ENCODE results near the gene NRG2.

Gene NRG2

DNA sequence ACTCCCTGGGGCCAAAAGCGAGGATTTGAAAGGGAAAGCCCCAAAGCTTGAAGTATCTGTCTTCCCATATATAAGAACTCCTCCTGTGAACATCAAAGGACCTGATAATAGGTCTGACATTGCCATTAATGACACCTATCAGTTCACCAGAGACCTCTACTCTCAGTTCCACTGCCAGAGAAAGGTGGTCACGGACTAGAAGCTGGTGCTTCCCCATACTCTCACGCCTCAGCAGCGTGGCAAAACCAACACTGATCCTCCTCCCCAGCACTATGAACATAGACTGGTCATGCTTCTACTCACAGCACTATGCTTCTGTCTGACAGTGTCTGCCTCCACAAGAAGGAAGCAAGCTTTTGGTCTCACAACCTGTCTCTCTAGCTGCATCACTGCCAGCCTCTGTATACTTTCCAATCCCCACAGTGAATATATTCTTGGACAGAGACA, 37.9 kb downstream of the NRG2 start:
- DNase-seq = no peak

DNA sequence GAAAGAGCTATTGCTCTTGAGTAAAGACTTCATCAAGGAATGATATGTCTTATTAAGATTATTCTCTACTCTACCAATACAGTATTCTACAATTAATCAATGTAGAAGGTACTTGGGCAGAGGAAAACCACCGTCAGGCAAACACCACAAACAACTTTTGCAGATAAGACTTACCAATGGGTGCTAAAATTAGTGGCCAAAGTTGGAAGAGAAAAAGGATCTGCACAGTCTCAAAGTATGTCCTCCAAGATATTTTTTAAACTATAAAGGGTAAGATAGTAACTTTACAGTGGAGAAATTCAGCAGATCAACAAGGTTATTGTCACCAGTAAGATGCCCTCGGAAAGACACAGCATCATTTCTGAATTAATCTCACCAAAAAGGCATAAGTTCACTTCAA, 38.9 kb downstream of the NRG2 start:
- DNase-seq = no peak

DNA sequence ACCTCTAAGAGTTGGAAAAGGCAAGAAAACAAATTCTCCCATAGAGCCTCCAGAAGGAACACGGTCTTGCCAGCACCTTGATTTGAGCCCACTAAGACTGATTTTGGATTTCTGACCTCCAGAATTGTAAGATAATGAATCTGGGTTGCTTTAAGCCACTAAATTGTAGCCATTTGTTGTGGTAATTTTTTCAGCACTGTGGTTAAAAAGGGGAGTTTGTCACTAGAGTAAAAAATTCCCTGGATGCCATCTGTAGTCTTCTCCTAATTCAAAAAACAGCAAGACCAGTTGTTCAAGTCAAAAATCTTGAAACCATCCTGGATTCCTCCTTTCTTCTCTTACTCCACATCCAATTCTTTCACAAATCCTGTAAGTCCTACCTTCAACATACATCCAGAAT, 39.6 kb downstream of the NRG2 start:
- no peak for DNase-seq

DNA sequence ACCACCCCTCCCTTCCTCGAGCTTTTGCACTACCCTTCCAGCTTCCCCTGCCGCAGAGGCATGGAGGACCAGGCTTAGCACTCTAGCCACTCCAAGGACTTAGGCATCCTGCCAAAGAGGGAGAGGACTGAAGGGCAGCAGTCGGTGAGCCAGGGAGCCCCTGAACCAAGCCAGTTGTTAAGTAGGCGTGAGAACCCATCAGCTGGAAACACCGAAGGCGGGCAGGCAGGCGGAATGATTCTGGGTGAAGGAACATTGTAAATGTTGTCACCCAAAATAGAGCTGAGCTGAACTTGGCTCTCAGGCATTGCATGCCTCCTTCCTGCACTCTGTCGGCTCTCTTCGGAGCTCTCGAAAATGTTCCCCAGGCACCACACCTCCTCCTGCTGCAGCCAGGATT, 42.8 kb downstream of the NRG2 start:
- no peak for DNase-seq

DNA sequence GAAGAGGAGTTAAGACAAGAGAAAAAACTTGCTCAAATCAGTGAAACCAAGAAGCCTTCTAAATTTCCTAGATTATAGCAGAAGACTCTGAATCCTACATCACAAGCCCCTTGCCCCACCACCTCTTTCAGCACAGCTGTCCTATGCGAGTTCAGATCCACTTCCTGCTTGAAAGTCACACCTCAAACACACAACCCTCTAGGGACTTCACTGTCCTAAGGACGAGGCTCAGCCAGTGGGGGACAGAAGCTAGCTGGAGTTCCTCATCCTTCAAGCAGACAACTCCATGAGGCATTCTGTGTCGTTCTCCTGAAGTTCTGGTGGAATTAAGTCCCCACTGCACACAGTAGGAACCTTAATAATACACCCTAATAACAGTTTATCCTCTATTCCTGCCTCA, 44.3 kb downstream of the NRG2 start:
- no peak for DNase-seq

DNA sequence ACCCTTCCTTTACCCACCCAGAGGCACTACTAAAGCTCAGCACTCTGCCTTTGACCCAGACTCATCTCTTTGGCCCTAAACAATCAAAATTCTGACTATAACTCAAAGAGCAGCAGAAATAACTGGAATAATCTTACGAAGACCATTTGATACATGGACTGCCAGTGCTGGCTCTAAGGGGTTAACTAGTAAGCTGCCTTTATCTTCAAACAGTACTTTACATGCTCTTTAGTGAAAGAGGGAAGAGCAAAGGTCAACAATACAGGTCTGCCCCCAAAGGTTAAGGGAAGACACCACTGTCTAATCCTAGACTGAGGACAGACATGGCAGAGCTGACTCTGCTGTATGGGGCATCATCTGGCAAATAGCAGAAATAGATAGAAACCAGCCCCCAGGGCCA, 45.8 kb downstream of the NRG2 start:
- no peak for DNase-seq

DNA sequence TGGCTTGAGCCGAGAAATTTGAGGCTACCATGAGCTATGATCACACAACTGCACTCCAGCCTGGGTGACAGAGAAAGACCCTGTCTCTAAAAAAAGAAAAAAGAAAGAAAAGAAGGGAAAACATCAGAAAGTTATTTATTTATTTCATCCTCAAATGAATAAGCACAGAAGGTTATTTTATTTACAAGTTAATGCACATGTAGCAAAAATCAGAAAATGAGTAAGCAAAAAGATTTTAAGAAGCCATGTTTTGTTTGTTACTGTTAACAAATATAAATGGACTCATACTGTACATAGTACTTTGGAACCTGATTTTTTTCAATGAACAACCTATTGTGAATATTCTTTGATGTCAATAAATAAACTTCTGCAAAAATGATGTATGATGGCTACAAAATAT, 47.2 kb downstream of the NRG2 start:
- no peak for DNase-seq

DNA sequence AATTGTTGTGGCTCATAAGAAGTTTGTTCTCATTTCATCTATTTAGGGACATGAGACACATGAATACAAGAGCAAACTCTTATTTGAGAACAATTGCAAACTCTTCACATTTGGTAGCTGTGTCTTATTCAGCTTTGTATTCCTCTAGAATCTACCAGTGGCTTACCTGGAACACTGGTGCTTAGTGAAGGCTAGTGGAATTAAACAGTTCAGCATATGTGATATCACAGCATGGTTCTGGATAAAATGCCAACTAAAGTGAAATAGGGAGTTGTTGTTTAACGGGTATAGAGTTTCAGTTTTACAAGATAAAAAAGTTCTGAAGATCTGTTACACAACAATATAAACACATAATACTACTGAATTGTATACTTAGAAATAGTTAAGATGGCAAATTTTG, 48.9 kb downstream of the NRG2 start:
- no peak for DNase-seq

DNA sequence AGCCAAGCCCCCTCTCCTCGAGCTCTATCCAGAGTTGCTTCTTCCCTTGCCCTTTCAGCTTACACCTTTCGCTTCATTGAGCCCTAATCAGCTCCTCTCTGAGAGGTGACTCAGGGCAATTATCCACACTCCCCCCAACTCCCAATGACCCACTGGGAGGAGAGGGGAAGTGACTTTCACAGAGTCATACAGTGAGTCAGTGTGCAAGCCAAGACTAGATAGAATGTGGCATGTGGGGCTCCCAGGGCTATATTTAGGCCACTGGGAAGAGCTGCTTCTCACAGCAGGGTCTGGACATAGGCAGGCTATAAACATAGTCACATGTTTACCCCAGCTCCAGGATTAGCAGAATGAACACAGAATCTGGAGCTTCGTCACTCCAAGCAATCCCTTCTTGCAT, 57.4 kb downstream of the NRG2 start:
- no peak for DNase-seq

DNA sequence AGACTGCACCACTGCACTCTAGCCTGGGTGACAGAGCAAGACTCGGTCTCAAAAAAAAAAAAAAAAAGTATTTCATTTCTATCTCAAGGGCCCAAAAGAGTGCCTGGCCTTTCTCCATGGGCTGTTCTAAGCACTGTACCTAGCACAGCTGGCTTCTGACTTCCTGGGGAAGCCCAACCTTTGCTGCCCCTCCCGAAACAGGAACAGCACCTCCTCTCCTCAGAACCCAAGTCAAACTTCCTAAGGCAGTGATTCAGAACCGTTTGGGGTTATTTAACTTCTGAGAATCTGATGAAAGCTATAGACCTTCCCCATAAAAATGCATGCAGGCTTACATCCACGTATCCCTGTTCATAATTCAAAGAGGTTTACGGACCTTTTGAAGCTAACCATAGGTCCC, 57.8 kb downstream of the NRG2 start:
- DNase-seq = no peak

DNA sequence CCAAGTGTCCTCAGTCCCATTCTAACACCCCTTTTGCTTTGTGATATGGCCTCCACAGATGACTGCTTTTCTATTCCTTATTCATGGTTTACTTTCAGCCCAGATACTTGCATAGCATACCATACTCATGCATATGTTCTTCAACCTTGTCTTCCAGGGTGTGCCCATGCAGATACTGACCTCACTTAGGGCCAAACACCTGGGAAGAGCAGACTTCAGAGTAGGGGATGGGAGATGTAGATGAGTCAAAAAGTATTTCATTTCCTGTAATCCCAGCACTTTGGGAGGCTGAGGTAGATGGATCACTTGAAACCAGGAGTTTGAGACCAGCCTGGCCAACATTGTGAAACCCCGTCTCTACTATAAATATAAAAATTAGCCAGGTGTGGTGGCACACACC, 58.3 kb downstream of the NRG2 start:
- no peak for DNase-seq

DNA sequence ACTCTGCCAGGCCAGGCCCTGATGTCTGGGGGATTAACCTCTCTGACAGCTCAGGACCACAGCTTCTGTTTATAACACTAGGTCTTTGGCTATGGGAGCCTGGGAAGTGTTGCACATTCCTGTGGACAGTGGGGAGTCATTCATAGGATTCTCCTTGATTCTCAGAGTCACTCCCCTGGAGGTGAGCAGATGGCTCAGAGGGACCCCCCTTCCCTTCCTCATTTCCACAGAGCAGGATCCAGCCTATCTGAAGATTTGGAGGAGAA, 60.2 kb downstream of the NRG2 start:
- no peak for DNase-seq

DNA sequence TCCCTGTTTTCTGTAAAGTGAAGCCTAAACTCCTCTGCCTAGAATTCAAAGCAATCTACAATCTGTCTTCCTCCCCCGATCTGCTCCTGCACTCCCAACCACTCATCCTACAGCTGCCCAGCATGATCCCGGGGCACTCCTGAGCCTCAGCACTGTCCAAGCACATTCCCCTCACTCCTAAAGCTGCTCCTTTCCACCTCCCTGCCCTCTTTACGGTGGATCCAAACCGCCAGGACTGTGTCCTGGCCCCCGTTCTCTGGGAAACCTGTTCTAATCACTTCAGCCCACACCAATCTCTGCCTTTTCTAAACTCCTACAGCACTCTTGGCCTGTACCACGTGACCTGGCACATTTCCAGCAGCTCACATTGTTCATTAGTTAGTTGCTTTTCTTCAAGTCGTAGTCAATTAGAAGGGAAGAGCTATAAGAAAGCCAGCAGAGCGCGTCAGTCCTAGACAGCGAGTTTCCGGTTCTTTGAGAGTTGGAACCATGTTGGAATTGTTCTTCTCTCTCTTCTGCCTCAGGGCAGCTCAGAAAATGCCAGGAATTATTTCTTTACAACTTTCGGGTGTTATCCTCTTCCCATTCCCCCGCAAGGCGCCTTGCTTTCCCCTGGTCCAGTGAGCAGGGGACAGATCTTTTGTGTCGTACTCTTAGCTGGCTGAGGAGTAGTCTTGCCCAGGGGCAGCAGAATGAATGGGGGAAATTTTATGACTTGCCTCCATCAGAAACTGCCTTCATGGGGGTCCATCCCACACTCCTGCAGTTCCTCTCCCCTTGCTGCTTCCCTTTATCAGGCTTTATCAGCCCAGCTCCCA, 60.7 kb downstream of the NRG2 start:
- DNase-seq = no peak

DNA sequence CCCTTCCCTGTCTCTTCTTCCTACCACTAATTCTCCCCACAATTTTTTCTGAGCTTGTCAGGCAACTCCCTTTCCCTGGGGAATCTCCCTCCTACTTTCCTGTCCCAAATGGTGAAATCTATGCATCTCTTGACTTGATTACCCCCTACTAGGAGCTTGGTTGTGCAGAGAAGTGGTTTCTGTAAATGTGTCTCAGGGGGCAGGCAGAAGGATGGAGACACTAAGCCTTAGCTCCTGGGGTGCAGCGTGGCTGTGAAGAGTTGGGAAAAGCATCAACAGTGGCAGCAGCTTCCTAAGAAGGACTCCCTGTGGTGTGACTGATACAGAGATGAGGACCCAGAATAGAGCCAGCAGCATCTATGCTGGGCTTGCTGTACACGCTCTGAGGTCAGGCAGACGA, 62.3 kb downstream of the NRG2 start:
- DNase-seq = no peak

DNA sequence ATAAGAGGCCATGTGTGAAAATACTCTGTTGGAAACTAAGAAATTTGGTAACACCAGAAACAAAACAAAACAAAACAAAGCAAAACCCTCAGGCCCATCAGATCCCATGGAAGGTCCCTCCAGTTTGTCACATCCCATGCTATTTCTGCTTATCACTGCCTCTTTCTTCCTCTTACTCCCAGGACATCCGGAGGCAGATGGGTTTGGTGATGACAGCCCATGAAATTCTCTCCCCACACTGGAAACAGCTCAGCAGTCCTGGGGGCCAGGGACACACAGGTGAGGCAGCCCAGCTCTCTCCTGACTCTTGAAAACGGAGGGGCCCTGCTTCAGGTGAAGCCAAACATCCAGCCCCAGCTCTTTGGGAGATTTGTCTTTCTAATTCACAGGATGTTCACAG, 63.2 kb downstream of the NRG2 start:
- DNase-seq = no peak

DNA sequence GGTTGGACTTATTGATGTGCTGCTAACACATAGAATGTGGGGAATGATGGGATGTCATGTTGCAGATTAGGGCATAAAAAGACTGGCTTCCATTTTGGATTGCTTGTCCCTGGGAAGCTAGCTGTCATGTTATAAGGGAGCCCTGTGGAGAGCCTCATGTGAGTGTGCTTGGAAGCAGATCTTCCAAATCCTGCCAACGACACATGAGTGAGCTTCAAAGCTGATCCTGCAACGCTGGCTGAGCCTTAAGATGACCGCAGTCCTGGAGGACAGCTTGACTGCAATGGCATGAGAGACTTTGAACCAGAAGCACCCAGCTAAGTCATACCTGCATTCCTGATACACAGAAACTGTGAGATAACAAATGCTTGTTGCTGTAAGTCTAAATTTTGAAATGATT, 63.6 kb downstream of the NRG2 start:
- DNase-seq = no peak

DNA sequence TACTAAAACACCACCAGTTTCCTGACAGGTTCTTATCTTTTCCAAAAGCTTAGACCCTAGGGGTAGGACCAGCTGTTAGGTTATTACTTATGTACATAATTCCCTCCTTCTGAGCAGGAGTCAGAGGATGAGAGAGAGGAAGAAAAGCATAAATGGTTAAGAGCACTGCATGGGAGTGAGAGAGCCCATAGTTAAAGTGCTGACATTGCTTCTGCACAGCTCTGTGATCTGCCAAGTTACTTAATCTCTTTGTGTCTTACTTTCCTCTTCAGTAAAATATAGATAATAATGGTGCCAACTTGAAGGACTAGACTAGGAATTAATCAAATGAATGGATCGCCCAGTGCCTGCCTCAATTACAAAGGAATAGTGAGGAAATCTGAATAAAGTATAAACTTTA, 66.4 kb downstream of the NRG2 start:
- DNase-seq = no peak

DNA sequence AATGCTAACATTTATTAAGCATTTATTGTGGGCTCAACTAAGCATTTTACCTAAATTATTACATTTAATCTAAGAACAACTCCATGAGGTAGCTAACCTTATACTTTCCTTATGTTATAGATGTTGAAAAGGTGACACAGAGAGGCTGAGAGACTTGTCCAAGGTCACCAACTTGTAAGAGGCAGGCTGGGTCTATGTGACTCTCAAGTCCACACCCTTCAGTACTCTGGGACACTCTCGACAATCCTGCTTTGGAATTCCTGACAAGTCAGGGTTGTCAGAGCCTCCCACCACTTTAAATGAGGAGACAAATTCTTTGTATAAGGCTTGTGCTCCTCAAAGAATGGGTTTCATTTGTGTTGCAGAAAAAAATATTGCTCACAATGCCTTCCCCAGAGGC, 67.2 kb downstream of the NRG2 start:
- DNase-seq = no peak

DNA sequence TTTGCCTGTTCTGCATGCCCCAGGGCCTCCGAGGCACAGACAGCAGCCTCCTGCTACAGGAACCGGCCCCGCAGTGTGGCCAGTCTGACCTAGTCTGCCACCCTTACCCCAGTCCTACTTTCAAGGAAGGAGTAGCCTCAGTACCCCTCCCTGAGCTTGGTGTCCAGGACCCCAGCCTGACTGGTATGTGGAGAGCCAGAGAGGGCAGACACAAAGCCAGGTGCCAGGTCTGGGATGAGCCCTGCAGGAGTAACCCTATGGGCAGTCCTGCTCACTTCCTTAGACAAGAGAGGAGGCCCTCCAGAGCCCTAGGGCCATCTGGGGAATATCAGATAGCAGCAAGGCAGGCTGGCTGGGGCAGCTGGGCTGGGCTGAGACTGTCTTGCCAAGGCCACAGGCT, 67.8 kb downstream of the NRG2 start:
- no peak for DNase-seq

DNA sequence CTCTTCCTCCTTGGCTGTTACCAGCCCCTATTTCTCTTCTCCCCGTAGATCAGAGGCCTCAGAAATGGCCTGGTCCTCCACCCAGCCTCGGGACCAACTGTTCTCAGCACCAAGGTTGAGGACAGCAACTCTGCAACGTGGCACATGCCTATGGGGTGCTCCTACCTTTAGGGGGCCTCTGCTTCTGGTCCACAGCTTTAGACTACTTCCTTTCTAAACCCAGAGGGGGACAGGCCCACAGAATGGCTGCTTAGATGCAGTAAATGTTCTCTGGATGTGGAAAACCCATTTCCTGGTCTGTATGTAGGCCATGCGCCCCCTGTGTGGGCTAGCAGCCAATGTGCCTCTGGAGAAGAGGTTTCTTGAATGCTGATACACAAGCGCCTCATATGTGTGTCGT, 68.4 kb downstream of the NRG2 start:
- DNase-seq = no peak

DNA sequence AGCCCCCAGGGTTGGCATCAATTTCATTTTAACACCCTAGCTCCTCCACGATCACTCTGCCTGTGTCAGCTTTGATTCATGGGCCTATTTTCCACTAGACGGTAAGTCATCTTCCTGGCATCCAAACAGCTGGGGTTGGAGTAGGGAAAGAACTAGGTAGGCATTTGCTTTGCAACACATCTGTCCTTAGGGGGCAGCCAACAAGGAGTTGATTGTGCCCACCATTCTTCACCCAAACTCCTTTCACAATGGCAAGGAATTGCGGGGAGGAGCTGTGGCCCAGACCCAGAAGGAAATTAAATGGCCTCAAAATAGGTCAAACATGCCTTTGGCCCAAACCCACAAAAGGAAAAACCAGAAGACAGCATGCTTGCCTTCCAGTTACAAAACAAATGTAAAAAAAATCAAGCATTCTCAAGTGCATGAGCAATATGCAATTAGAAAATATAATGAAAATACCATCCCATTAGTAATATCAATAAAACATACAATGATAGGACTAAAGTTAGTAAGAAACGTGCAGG, 71.8 kb downstream of the NRG2 start:
- DNase-seq = no peak

DNA sequence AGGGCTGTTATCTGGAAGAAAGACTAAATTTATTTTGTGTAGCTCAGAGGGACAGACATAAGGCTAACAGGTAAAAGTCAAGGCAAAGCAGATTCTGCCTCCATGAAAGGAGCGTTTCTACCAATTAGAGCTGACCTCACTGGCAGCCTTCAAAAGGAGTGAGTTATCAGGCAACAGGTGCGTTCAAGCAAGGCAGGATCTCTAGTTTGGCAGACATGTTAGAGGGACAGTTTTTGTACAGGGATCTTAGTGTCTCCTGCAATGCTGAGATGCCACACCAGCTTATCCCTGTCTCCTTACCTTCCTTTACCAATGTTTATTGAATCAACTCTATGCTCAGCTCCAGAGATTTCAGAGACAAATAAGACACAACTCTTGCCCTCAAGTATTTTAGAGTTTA, 73.8 kb downstream of the NRG2 start:
- no peak for DNase-seq

DNA sequence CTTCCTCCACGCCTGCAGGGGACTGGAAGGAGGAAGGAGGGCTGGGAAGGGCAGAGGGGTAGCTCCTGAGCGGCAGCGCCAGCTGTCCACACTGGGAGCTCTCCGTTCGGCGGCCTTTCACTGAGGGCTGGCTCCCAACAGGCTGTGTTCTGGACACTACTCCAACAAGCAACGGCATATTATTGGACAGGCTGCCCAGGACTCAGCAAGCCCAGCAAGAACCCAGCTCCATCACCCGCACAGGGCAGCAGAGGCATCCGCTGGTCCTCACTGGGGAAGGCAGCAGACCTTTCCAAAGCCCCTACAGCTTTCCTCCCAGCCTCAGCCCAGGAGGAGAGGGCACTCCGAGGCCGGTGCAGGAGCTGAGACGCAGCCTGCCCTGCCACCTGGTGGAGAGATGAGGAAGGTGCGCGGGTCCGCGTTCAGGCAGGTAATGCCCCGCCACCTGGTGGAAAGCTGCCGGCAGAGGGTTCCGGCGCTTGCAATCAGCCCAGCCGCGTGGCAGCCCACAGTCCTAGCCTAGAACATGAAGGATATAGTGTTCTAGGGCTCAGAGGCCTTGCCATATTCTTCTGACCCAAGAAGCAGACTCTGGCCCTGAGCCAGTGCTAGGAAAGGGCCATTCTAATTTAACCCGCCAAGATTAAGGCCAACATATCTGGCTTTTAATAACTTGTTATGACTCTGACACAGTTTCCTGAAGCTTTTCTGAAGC, 74.4 kb downstream of the NRG2 start:
- DNase-seq = no peak

DNA sequence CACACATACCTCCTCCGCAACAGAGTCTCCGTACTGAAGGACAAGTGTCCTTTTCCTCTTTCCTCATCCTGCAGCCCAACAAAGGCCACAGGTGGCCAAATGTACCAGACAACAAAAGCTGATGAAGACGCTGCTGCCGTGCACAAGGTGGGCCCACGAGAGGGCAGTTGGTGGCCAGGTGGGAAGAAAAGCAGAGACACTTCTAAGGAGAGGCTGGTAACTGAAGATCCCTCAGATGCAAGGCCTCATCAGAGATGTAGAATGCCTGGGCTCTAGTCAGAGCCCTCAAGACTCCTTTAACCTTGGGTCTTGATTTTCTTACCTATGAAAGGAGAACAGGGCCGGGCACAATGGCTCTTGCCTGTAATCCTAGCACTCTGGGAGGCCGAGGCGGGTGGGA, 75.7 kb downstream of the NRG2 start:
- no peak for DNase-seq

DNA sequence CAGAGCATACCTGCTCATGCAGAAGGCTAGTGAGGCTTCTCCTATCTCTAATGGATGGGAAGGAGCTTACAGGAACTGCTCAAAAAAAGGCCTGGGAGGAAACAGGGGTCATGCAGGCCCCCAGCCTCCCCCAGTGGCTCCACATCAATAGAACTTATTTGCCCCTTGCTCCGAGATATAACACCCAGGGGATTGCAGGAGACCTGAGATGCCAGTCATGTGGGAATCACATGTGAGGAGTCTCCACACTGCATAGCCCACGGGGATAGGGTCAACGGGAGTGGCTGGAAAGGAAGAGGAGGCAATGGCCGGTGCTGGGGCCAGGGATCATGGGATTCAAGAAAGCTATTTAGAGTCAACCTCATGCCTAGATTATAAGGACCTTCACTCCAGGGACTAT, 76.2 kb downstream of the NRG2 start:
- no peak for DNase-seq

All from cortex of kidney (tissue), 1 donor.